NCI-H82 (cell line): Measurements from ENCODE around the gene RIPK4.

ENCODE experiments used
- DNase-seq: peaks from one replicate; lab custom pipeline; 2025; lab: John Stamatoyannopoulos, UW

The RIPK4 gene

GRCh38 chr21:41768437-41769042 is 1.7 kb upstream of the RIPK4 start:
- DNase-seq = peak; percentile 61

DNA sequence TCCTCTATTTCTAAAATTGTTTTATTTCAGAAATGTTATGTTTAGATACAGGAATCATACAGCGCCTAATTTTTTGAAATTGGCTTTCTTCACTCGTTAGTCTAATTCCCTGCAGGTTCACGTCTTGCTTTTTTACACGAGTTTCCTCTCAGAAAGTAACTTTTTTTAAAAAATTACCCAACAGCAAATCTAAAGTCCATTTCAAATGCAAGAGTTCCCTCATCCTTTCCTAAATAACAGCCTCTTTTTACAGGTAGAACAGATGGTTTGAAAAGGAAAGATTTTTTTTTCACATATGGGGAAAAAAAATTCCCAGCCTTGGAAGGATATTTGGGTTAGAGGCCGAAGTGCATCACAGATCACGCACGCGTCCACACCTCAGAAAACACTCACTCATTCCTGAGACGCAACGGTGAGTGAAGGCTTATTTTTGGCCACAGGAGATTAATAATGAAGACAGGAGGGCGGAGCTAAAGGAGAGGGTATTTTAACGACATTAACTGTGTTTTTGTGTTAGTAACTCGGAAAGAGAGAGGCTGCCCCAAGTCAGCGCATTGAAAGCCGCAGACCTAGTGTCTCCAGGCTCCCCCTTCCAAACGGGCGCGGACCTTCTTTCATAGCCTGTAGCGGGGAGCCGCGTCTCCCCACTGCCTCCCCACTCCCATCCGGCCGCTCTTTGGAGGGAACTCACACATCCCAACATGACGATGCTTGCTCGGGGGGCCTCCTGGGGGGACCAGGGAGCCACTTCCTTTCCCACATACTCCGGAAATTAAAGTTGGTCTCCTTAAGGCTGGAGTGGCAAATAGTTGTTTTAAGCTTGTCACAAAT is 969 bp upstream of the RIPK4 start:
- DNase-seq = peak; percentile 18

GRCh38 chr21:41765973-41766882 is 624 bp downstream of the RIPK4 start:
- peak; percentile 26 for DNase-seq

- peak; percentile 37 for DNase-seq
These were observed 1.4 kb downstream of the RIPK4 start for GRCh38 chr21:41765420-41765821.

DNA sequence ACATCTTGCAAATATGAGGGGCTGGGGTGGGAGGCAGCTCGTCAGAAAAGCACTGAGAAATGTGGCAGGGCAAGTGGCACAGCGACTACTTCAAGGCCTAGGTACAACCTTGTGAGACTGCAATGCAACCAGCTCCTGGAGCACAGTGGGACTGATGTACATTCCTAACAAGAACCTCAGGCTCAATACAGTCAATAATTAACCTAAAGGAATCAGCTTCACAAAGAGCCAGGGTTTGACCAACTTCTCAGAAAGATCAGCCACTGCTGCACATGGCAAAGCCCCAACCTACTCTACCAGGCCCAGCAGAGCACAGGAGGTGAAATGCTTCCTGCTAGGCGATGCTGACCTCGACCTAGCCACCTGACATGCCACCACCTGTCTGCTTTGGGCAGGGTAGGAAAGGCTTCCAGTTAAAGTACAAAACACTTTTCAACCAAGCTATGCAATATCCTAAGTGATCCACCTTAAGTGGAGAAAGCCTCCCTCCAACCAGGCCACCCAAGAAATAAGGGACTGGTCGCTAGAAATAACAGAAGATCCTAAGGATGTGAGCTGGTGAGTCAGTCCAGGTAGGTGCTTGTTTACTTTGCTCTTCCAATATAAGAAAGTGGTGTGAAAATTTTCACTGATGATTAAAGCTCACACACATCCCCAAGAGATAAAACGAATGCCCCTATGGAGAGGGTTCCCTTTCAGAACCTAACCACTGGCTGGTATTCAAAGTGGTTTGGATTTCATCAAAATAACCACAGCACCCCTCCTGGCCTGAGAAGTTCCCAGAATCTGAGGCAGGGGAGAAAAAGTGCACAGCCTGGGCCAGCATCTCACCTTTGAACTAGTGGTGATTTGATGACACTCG is 2.1 kb downstream of the RIPK4 start:
- DNase-seq = no peak

DNA sequence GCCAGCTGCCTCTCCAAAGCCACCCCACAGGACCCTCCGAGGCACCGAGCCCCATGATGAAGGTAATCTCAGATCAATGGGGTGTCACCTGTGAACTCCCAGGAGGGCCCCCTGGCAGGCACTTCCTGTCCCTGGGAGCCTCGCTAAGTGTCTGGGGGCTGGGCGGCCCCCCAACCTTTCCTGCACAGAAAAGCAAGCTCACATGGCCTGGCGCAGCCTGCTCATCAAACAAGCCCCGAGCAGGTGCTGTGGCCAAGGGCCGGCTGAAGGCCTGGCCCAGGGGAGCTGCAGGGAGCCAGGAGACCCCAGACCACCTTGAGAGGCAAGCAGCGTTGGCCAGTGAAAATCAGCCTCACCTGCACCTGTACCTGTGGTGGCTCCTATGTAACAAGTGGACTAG is 2.9 kb downstream of the RIPK4 start:
- DNase-seq = peak; percentile 35

DNA sequence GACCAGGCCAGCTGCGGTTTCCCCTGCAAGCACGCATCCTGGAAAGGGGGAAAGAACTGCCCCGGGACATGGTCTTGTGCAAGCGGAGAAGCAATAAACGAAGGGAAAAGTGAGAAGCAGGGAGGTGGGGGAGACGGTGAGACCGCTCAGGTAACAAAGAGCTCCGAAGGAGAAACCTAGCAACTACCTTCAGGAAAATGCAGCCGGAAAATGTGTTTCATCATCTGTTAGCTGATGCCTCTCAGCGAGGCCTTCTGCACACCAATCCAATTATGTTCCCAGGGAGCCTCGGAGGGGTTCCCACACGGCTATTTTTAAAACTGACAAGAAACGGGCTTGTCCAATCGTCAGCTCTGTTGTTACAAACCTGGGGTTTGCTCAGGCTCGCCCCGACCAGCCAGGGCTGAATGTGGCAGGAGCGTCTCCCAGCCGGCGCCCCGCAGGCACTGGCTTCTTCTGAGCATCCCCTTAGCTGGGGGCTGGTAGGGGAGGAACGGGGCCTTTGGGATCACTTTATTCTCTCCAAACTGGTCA is 3.4 kb downstream of the RIPK4 start:
- peak; percentile 91 for DNase-seq

- no peak for DNase-seq
These were observed 4.1 kb downstream of the RIPK4 start for GRCh38 chr21:41762753-41763152.

DNA sequence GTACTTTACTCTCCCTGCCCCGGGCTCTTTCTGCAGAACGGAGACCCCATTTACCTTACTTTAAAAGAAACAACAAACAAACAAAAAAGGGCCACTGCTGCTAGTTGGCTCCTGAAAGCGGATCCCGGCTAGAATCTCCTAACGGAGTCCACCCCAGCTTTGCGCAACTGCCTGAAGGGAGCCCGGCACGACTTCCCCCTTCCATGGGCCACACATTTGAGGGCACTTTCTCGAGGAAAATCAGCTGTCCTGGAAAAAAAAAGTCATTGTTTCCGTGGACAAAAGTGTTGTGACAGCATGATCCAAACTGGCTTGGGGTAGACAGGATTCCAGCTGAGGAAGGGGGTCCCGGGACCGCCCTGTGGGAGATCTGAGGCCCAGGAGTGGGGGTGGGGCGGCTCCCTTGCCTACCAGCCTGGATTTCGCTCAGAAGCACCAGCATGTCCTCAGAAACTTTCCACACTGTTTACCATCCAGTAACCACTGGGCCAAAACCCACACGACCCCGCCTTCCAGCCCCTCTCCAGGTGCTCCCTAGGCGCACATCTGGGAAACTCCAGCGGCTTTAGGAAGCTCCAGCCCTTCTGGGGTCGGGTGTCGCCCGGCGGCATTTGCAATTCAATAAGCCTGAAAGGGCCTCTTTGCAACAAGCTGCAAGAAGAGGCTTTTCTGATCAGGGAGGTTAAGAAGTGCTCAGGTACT is 4.8 kb downstream of the RIPK4 start:
- peak; percentile 61 for DNase-seq

GRCh38 chr21:41761211-41761933 is 5.5 kb downstream of the RIPK4 start:
- no peak for DNase-seq

DNA sequence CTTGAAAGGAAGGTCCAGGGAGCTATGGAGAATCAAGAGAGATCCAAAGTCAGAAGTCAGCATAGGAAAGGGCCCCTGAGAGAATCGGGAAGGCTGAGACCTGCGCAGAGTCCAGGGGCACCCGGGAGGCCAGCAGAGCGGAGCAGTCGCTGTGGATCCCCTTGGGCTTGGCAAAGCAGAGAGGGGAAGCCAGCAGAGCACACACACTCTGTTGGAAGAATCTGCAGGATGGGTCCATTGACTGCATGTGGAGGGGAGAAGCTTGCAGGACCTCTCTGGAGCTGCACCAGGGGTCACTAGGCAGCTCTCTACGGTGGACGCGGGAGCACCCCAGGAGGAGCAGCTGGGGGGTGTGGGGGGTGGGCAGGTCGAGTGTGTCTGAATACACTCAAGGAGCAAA is 6.4 kb downstream of the RIPK4 start:
- DNase-seq = no peak

DNA sequence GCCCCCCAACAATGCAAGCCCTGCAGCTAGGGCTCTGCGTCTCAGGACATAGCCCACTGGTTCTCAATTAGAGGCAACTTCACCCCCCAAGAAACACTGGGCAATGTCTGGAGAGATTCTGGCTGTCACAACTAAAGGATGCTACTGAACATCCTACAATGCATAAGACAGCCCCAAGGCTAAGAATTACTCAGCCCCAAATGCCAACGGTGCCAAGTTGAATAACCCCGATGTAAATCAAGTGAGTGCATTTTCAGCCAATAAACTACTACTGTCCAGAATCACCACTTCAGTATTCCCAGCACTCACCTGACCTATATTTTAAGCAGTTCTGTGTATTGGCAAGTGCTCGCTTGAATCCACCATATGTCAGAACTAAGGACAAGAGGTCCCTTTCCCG is 6.9 kb downstream of the RIPK4 start:
- no peak for DNase-seq

GRCh38 chr21:41759214-41759840 is 7.5 kb downstream of the RIPK4 start:
- DNase-seq = peak; percentile 21

- no peak for DNase-seq
These were observed 8.3 kb downstream of the RIPK4 start for GRCh38 chr21:41758550-41758949.

GRCh38 chr21:41755934-41756773 is 10.7 kb downstream of the RIPK4 start:
- no peak for DNase-seq

GRCh38 chr21:41755258-41755933 is 11.5 kb downstream of the RIPK4 start:
- no peak for DNase-seq

GRCh38 chr21:41754479-41754891 is 12.4 kb downstream of the RIPK4 start:
- DNase-seq = no peak
